Heart right ventricle (tissue), 16 donors: ENCODE data around the gene ADGRF4. TPM values are rescaled to one million over a fixed set of nuclear protein-coding genes. Genes with fewer than 3 reads are reported as not detected.
"Not testable (repeated sequence)": the region's sequence is repeated elsewhere in the genome, so short reads cannot be mapped to it uniquely, and the experiment has no call there.

Source experiments
- ATAC-seq, 8 donors: fragments of 200-7000 bp; cut with Tn5 transposase; one replicate each; pipeline ENCODE4 v1.9.1; 2020; ENCODE audit warnings: mild to moderate bottlenecking in 8 of 8, moderate library complexity in 8 of 8, moderate number of reproducible peaks in 1 of 8
- DNase-seq, 2 donors: peaks; one replicate each; pipeline ENCODE4 v3.0.0-alpha.2; 2020
- H3K27ac ChIP-seq, 10 donors: fragments of 200-600 bp; sonication (generic) in 2 of 10; one replicate each; pipeline versions ENCODE4 v1.5.0 to v1.8.0; 2020 to 2022; ENCODE audit warnings: mild to moderate bottlenecking in 3 of 10
- H3K27me3 ChIP-seq, 7 donors: fragments of 200-600 bp; one replicate each; pipeline ENCODE4 v1.8.0; 2021 to 2022; ENCODE audit warnings: mild to moderate bottlenecking in 2 of 7
- H3K36me3 ChIP-seq, 9 donors: fragments of 200-600 bp; sonication (generic) in 1 of 9; one replicate each; pipeline versions ENCODE4 v1.5.0 to v1.8.0; 2020 to 2022; ENCODE audit warnings: mild to moderate bottlenecking in 2 of 9
- H3K4me1 ChIP-seq, 9 donors: fragments of 200-600 bp; sonication (generic) in 1 of 9; one replicate each; pipeline versions ENCODE4 v1.5.0 to v1.8.0; 2020 to 2022; ENCODE audit warnings: mild to moderate bottlenecking in 4 of 9
- H3K4me3 ChIP-seq, 10 donors: fragments of 200-600 bp; sonication (generic) in 2 of 10; one replicate each; pipeline versions ENCODE4 v1.5.0 to v1.8.0; 2020 to 2022; ENCODE audit warnings: mild to moderate bottlenecking in 7 of 10, moderate library complexity in 2 of 10
- H3K9me3 ChIP-seq, 11 donors: fragments of 200-600 bp in 10 of 11; sonication (generic) in 2 of 11; one replicate each; pipeline versions ENCODE4 v1.5.0 to v1.8.0; 2013 to 2022; ENCODE audit warnings: mild to moderate bottlenecking in 2 of 11, control low read depth in 1 of 11, moderate library complexity in 1 of 11
- WGBS, 2 donors: extraction: QIAGEN DNeasy Blood & Tissue Kit; methylation state at CpG; one replicate each; pipeline ENCODE4 v1.1.7; 2013; ENCODE audit warnings: inconsistent platforms in 1 of 2; 5-methylcytosine and 5-hydroxymethylcytosine counted together
- intact Hi-C, 10 donors: fragments of 100-400 bp; cut with DNase I; formaldehyde crosslinking; loops; one replicate each; pipeline versions ENCODE4 v1.11.1 to v1.14.2; 2022
- polyA plus RNA-seq, 2 donors: library from polyadenylated mRNA; stranded (reverse); fragments of 200-250 nt; gene quantifications; one replicate each; pipeline ENCODE4 v1.2.3, GENCODE V29; 2013
- total RNA-seq, 10 donors: library from RNA; stranded (reverse); fragmentation: NEBNext Ultra II Directional in 3 of 10; extraction: Animal tissue kit (Norgen Biotek cat#: 25700) in 3 of 10; gene quantifications; one replicate each; pipeline versions ENCODE4 v1.2.1 to v1.2.4, GENCODE V29; 2021 to 2023
- TF ChIP-seq, protein P1 (sequence below), 9 donors: fragments of 200-600 bp; sonication (generic) in 2 of 9; IDR thresholded peaks; one replicate each; pipeline versions ENCODE4 v1.5.0 to v1.8.0; 2021 to 2022; ENCODE audit warnings: antibody characterized with exemption in 9 of 9, mild to moderate bottlenecking in 5 of 9, moderate library complexity in 1 of 9
- donor health status: Arrhythmogenic right ventricular cardiomyopathy.
- donor health status: ischemic (EF 13 %, LVEDD 7.1; RV severe dilation, severe dysfunction).
- donor health status: healthy with polysubstance abuse.
- donor health status: DM: no; HTN: yes; CAD: no.
- donor health status: DM: no; HTN: no; CAD: no.
- donor health status: ischemic (EF 25% LVEDD 6.9; RV normal size, moderate dysfunction).
- donor health status: ischemic (EF 25% LVEDD 5.7; RV mildly dilated, moderate dysfunction).
- donor health status: healthy.
- donor health status: DM: yes; HTN: yes; CAD: no.
- donor health status: Ischemic cardiomyopathy.
- donor health status: ischemic (EF 35%, LVEDD 5.7; RV mildly dilated, moderate dysfunction).
- donor health status: nonischemic (EF 11% LVEDD 7.7; RV severe dilation, severe dysfunction).
- donor health status: DM: yes; HTN: yes; CAD: no.
- donor health status: PGD.
- donor health status: ischemic (EF 29% LVEDD 5.4; RV normal size, mild dysfunction).
- donor health status: nonischemic (EF 23%, LVEDD 6.1; RV moderate dilation, normal function).

The ADGRF4 gene
- total and polyA plus RNA-seq, 12 donors = 0.01 to 0.74 (median 0.11) TPM; not detected in 7

DNA sequence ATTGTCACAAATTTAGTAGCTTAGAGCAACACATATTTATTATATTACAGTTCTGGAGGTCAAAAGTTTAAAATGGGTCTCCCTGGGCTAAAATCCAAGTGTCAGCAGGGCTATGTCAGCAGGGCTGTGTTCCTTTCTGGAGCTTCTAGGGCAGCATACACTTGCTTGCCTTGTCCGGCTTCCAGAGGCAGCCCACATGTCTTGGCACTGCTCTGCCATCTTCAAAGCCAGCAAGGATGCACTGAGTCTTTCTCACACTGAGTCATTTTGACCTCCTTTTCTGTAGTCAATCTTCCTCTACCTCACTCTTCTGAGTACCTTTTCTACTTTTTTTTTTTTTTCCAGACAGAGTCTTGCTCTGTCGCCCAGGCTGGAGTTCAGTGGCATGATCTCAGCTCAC lies 39.0 kb downstream of the ADGRF4 start:
- DNase-seq = peak in 1 of 2 donors; percentile 11
- Histone ChIP-seq H3K36me3 (no peaks in the 10 kb centered on the region), H3K9me3 (no peaks in the 10 kb centered on the region), H3K4me1 (peaks cover 0 to 20% (median 9%) of the 10 kb centered on the region in 9 donors), H3K27me3 (no peaks in the 10 kb centered on the region), H3K4me3 (no peak overlapping the region), H3K27ac (no peak overlapping the region)
- WGBS, 2 donors = 49 to 63% methylated on average over 2 of the region's 2 CpGs
- TF ChIP-seq, protein P1, sequence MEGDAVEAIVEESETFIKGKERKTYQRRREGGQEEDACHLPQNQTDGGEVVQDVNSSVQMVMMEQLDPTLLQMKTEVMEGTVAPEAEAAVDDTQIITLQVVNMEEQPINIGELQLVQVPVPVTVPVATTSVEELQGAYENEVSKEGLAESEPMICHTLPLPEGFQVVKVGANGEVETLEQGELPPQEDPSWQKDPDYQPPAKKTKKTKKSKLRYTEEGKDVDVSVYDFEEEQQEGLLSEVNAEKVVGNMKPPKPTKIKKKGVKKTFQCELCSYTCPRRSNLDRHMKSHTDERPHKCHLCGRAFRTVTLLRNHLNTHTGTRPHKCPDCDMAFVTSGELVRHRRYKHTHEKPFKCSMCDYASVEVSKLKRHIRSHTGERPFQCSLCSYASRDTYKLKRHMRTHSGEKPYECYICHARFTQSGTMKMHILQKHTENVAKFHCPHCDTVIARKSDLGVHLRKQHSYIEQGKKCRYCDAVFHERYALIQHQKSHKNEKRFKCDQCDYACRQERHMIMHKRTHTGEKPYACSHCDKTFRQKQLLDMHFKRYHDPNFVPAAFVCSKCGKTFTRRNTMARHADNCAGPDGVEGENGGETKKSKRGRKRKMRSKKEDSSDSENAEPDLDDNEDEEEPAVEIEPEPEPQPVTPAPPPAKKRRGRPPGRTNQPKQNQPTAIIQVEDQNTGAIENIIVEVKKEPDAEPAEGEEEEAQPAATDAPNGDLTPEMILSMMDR (IDR thresholded peaks at IDR 0.05) = no peak
- intact Hi-C loops = loop anchor here in 4 of 10 donors (5.0 to 10.0 kb wide), 2 partner anchors 105 to 323 kb away; no protein-coding TSS in a partner anchor
- ATAC-seq = peak in 6 of 8 donors; percentile 50 to 66 (median 62)

DNA sequence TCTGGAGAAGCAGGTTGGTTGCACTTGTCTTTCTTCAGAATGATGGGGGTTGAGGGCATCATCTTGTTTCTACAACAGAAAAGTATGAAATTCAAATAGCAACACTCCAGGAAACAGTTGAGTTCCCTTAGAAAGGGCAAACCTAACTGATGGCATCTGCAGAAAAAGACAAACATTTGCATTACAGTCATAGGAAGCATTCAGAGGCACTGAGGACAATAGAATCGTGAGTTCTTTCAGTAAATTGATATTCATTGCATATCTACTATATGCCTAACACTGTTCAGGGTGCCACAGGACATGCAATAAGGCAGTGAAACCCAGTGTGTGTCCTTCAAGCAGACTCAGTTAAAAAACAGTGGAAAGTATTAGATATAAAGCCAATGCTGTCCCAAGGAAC lies 42.3 kb downstream of the ADGRF4 start:
- DNase-seq (no peak), ATAC-seq (no peak)
- Histone ChIP-seq H3K4me3 (no peak overlapping the region), H3K27ac (no peak overlapping the region), H3K27me3 (no peaks in the 10 kb centered on the region), H3K36me3 (no peaks in the 10 kb centered on the region), H3K4me1 (peaks cover 0 to 13% (median 9%) of the 10 kb centered on the region in 9 donors), H3K9me3 (peaks cover 0 to 14% (median 0%) of the 10 kb centered on the region in 11 donors)
- intact Hi-C loops = loop anchor here in 2 of 10 donors (5.0 kb wide), 2 partner anchors 88 to 93 kb away; no protein-coding TSS in a partner anchor
- WGBS, 2 donors = 69 to 83% methylated on average over 1 of the region's 1 CpG
- TF ChIP-seq, protein P1 (IDR thresholded peaks at IDR 0.05) = no peak

DNA sequence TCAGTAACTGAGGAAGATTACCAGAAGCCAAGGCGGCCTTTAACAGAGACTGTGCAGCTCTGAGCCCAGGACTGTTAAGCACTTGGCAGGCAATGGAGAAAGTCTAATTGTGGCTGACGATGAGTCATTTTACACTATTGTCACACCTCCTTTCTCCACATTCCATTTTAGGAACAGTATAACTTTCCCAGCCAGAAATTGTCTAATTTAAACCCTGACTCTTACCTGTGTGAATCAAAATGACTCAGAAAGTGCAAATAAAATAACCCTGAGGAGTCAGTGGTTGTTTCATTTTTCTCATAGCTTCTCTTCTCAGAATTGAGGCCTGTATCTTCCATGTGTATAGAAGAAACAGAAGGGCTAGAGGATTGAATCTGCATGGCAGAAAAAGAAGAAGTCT lies 43.4 kb downstream of the ADGRF4 start:
- WGBS, 2 donors = 29 to 49% methylated on average over 2 of the region's 2 CpGs
- ATAC-seq (peak; percentile 82 to 99 (median 96)), DNase-seq (peak in 1 of 2 donors; percentile 37)
- Histone ChIP-seq H3K27ac (peak overlapping the region in 6 of 10 donors; percentile 39 to 72 (median 65)), H3K4me1 (peaks cover 0 to 13% (median 9%) of the 10 kb centered on the region in 9 donors), H3K4me3 (no peak overlapping the region), H3K27me3 (no peaks in the 10 kb centered on the region), H3K36me3 (no peaks in the 10 kb centered on the region), H3K9me3 (peaks cover 0 to 17% (median 0%) of the 10 kb centered on the region in 11 donors)
- intact Hi-C loops = loop anchor here in 2 of 10 donors (5.0 kb wide), 2 partner anchors 90 to 95 kb away; no protein-coding TSS in a partner anchor
- TF ChIP-seq, protein P1 (IDR thresholded peaks at IDR 0.05) = no peak

DNA sequence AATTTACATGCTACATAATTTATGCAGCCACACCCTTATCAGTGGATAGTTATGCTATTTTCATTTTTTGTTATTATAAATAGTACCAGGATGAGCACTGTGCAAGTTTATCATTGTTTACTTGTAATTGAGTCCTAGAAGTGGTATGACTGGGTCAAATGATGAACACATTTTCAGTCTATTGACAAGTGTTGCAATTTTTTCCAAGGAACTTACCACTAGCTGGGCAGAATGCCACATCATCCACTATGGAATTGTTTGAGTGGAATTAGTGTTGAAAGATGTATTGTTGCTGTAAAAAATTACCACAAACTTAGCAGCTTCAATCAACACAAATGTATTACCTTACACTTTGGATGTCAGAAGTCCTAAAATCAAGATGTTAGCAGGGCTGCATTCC lies 45.4 kb downstream of the ADGRF4 start:
- intact Hi-C loops = loop anchor here in 2 of 10 donors (5.0 kb wide), 2 partner anchors 91 to 96 kb away; no protein-coding TSS in a partner anchor
- DNase-seq = no peak
- no peaks in the 10 kb centered on the region for H3K36me3 ChIP-seq
- TF ChIP-seq, protein P1 (IDR thresholded peaks at IDR 0.05) = no peak
- ATAC-seq = no peak
- peaks cover 0 to 12% (median 4%) of the 10 kb centered on the region in 9 donors for H3K4me1 ChIP-seq
- H3K27ac ChIP-seq = no peak overlapping the region
- peaks cover 0 to 17% (median 0%) of the 10 kb centered on the region in 11 donors for H3K9me3 ChIP-seq
- H3K27me3 ChIP-seq = no peaks in the 10 kb centered on the region
- H3K4me3 ChIP-seq = no peak overlapping the region

DNA sequence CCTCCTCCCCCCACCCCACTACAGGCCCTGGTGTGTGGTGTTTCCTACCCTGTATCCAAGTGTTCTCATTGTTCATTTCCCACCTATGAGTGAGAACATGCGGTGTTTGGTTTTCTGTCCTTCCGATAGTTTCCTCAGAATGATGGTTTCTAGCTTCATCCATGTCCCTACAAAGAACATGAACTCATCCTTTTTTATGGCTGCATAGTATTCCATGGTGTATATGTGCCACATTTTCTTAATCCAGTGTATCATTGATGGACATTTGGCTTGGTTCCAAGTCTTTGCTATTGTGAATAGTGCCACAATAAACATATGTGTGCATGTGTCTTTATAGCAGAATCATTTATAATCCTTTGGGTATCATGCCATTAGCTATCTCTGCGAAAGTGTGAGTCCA lies 46.9 kb downstream of the ADGRF4 start:
- intact Hi-C loops, H3K4me3 ChIP-seq, H3K36me3 ChIP-seq, ATAC-seq, H3K27ac ChIP-seq, DNase-seq, H3K27me3 ChIP-seq: not testable (repeated sequence)
- WGBS, 2 donors = 96 to 97% methylated on average over 3 of the region's 3 CpGs
- Histone ChIP-seq H3K9me3 (peaks cover 0 to 17% (median 0%) of the 10 kb centered on the region in 11 donors), H3K4me1 (peaks cover 0 to 12% (median 4%) of the 10 kb centered on the region in 9 donors)
